Adipocyte (in vitro differentiated cells): ENCODE results near the gene AIMP1.

ENCODE experiments used
- DNase-seq: peaks from one replicate; pipeline ENCODE4 v3.0.0-alpha.2; 2015; ENCODE audit warnings: low read depth
- H3K27me3 ChIP-seq: replicated peaks from 2 replicates; pipeline ENCODE4 v1.7.0; 2013; ENCODE audit warnings: mild to moderate bottlenecking, low read length, moderate library complexity; ENCODE audit not compliant: control insufficient read depth, insufficient read depth
- H3K36me3 ChIP-seq: 2 replicates; pipeline ENCODE4 v1.7.0; 2013; ENCODE audit warnings: low read length, mild to moderate bottlenecking, moderate library complexity; ENCODE audit not compliant: control insufficient read depth, insufficient read depth, severe bottlenecking
- H3K4me1 ChIP-seq: 2 replicates; pipeline ENCODE4 v1.7.0; 2013; ENCODE audit warnings: mild to moderate bottlenecking, low read length, moderate library complexity; ENCODE audit not compliant: control insufficient read depth, insufficient read depth
- H3K4me3 ChIP-seq: 2 replicates; pipeline ENCODE4 v1.7.0; 2013; ENCODE audit warnings: mild to moderate bottlenecking, low read length, moderate library complexity
- H3K9ac ChIP-seq: 2 replicates; pipeline ENCODE4 v1.7.0; 2013; ENCODE audit warnings: mild to moderate bottlenecking, low read length, moderate library complexity
- H3K9me3 ChIP-seq: 2 replicates; pipeline ENCODE4 v1.7.0; 2013; ENCODE audit warnings: mild to moderate bottlenecking, low read length, moderate library complexity; ENCODE audit not compliant: control insufficient read depth

AIMP1 gene

DNA sequence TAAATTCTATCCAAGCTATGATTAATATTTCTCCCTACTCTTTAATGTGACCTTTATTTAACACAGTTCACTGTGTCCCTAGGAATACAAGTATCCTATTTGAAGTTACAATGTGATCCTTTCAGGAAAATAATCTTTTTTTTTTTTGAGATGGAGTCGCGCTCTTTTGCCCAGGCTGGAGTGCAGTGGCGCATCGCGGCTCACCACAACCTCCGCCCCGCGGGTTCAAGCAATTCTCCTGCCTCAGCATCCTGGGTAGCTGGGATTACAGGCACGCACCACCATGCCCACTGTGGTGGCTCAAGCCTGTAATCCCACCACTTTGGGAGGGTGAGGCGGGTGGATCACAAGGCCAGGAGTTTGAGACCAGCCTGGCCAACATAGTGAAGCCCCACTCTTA lies 22.3 kb upstream of the AIMP1 start:
- H3K27me3 ChIP-seq = no peaks in the 10 kb centered on the region
- peaks cover 39% of the 10 kb centered on the region for H3K36me3 ChIP-seq
- no peak overlapping the region for H3K9ac ChIP-seq
- no peak overlapping the region for H3K4me3 ChIP-seq
- H3K4me1 ChIP-seq = no peaks in the 10 kb centered on the region
- DNase-seq = no peak
- no peaks in the 10 kb centered on the region for H3K9me3 ChIP-seq

GRCh38 chr4:106297245-106298035 lies 18.9 kb upstream of the AIMP1 start:
- DNase-seq = no peak
- H3K9me3 ChIP-seq = no peaks in the 10 kb centered on the region
- no peak overlapping the region for H3K4me3 ChIP-seq
- H3K36me3 ChIP-seq = peaks cover 35% of the 10 kb centered on the region
- H3K27me3 ChIP-seq = no peaks in the 10 kb centered on the region
- no peak overlapping the region for H3K9ac ChIP-seq
- peaks cover 14% of the 10 kb centered on the region for H3K4me1 ChIP-seq

DNA sequence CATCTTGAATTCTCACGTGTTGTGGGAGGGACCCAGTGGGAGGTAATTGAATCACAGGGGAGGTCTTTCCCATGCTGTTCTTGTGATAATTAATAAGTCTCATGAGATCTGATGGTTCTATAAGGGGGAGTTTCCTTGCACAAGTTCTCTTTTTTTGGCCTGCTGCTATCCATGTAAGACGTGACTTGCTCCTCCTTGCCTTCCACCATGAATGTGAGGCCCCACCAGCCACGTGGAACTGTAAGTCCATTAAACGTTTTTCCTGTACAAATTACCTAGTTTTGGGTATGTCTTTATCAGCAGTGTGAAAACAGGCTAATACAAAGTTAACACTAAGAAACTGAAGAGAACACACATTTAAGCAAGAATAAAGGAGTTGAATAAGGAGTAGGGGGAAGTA lies 16.4 kb upstream of the AIMP1 start:
- peaks cover 17% of the 10 kb centered on the region for H3K36me3 ChIP-seq
- H3K9me3 ChIP-seq = no peaks in the 10 kb centered on the region
- no peak overlapping the region for H3K9ac ChIP-seq
- H3K4me1 ChIP-seq = peaks cover 15% of the 10 kb centered on the region
- no peak for DNase-seq
- H3K4me3 ChIP-seq = no peak overlapping the region
- H3K27me3 ChIP-seq = no peaks in the 10 kb centered on the region

DNA sequence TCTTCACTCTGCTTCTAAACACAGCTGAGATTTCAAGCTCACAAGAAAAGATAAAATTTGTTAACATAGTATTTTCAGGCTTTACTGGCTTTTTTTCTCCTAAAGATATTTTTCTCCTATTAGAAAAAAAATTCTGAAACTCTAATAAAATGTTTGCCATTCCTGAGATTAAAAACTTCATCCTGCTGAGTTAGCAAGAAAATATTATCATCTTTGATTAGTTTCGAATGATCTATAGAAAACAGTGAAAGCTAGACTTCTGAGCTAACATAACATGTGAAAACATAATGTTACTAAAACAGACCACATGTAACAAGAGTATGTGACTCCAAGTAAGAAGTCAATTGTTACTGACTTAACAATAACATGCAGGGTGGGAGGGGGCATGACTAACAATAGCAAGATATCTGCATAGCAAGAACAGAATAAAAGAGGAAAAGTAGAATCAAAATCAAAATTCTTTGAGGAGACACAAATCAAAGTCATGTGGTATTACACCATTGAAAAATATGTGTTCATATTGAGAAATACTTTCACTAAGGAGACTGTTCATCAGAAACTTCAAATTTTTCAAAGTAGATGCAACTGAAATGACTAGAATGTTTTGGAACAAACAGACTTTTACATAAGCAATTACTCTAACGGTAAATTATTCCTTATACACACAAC lies 14.8 kb upstream of the AIMP1 start:
- H3K36me3 ChIP-seq = peaks cover 19% of the 10 kb centered on the region
- H3K4me3 ChIP-seq = peak overlapping the region; percentile 58
- H3K9me3 ChIP-seq = no peaks in the 10 kb centered on the region
- H3K9ac ChIP-seq = peak overlapping the region; percentile 48
- peak; percentile 80 for DNase-seq
- H3K27me3 ChIP-seq = no peaks in the 10 kb centered on the region
- H3K4me1 ChIP-seq = peaks cover 15% of the 10 kb centered on the region

- no peaks in the 10 kb centered on the region for H3K27me3 ChIP-seq
- peaks cover 15% of the 10 kb centered on the region for H3K4me1 ChIP-seq
- peak overlapping the region; percentile 58 for H3K4me3 ChIP-seq
- peaks cover 23% of the 10 kb centered on the region for H3K36me3 ChIP-seq
- H3K9me3 ChIP-seq = no peaks in the 10 kb centered on the region
- DNase-seq = no peak
- peak overlapping the region; percentile 48 for H3K9ac ChIP-seq
These were observed 14.3 kb upstream of the AIMP1 start for GRCh38 chr4:106302062-106302438.

- peaks cover 15% of the 10 kb centered on the region for H3K4me1 ChIP-seq
- DNase-seq = no peak
- no peak overlapping the region for H3K9ac ChIP-seq
- H3K9me3 ChIP-seq = no peaks in the 10 kb centered on the region
- H3K4me3 ChIP-seq = no peak overlapping the region
- no peaks in the 10 kb centered on the region for H3K27me3 ChIP-seq
- H3K36me3 ChIP-seq = peaks cover 25% of the 10 kb centered on the region
These were observed 12.6 kb upstream of the AIMP1 start for GRCh38 chr4:106303548-106304281.

DNA sequence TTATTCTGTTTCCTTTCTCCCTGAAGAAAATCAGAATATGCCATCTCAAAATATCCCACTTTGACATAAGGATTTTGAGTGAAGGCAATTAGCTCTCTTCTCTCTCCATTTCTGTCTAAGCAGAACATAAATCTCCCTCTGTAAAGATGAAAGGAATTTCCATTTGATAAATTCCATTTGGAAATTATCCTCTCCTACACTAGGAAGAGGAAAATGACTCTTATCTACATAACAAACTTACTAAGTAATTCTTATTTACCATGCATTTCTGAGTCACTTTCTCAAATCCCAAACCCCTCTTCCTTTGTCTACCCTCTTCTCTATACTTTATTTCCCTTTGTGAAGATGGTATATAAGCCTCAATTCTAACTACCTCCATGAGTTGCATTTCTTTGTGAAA lies 11.7 kb upstream of the AIMP1 start:
- Histone ChIP-seq H3K4me1 (peaks cover 15% of the 10 kb centered on the region), H3K9ac (no peak overlapping the region), H3K4me3 (no peak overlapping the region), H3K27me3 (no peaks in the 10 kb centered on the region), H3K9me3 (no peaks in the 10 kb centered on the region), H3K36me3 (peaks cover 18% of the 10 kb centered on the region)
- no peak for DNase-seq

- Histone ChIP-seq H3K36me3 (peaks cover 10% of the 10 kb centered on the region), H3K4me3 (no peak overlapping the region), H3K4me1 (peaks cover 22% of the 10 kb centered on the region), H3K9me3 (no peaks in the 10 kb centered on the region), H3K27me3 (no peaks in the 10 kb centered on the region), H3K9ac (no peak overlapping the region)
- no peak for DNase-seq
These were observed 10.8 kb upstream of the AIMP1 start for GRCh38 chr4:106305435-106306055.

DNA sequence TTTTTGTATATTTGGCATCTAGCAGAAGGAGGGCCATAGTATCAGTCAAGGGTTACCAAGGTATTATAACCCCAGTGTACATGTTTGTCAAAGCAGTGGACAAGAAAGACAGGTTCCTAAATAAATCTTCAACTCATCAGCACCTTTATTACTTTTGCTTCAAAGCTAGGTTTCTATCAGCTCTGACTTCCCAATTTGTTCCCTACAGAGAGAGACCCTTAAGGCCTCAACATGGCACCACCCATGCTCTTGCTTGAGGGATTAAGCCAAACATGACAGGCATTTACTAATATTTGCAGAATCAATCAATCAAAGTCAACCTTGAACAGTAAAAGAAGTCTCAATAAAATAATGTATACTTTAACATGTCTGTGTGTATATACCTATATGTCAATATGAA lies 9.8 kb upstream of the AIMP1 start:
- H3K36me3 ChIP-seq = peaks cover 10% of the 10 kb centered on the region

DNA sequence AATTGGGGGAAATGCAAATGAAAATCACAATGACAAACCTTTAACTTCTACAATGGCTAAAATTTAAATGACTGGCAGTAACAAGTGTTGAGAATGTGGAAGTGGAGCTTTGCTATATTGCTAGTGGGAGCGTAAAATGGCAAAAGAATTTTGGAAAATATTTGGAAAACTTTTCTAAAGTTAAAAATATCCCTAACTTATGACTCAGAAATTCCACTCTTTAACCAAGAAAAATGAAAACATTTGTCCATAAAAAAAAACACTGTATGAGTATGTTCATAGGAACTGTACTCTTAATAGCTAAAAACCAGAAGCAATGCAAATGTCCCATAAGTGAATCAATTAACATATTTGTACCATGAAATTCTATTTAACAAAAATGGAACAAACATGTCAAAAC lies 4.0 kb upstream of the AIMP1 start:
- peak; percentile 89 for DNase-seq
- H3K9ac ChIP-seq = peak overlapping the region; percentile 48
- peaks cover 53% of the 10 kb centered on the region for H3K4me1 ChIP-seq
- peak overlapping the region; percentile 73 for H3K4me3 ChIP-seq
- no peaks in the 10 kb centered on the region for H3K27me3 ChIP-seq
- no peaks in the 10 kb centered on the region for H3K36me3 ChIP-seq
- no peaks in the 10 kb centered on the region for H3K9me3 ChIP-seq

More for the DNA sequence above, 9.8 kb upstream of the AIMP1 start:
- Histone ChIP-seq H3K9me3 (no peaks in the 10 kb centered on the region), H3K4me3 (no peak overlapping the region), H3K4me1 (peaks cover 27% of the 10 kb centered on the region), H3K27me3 (no peaks in the 10 kb centered on the region), H3K9ac (no peak overlapping the region)
- DNase-seq = no peak

DNA sequence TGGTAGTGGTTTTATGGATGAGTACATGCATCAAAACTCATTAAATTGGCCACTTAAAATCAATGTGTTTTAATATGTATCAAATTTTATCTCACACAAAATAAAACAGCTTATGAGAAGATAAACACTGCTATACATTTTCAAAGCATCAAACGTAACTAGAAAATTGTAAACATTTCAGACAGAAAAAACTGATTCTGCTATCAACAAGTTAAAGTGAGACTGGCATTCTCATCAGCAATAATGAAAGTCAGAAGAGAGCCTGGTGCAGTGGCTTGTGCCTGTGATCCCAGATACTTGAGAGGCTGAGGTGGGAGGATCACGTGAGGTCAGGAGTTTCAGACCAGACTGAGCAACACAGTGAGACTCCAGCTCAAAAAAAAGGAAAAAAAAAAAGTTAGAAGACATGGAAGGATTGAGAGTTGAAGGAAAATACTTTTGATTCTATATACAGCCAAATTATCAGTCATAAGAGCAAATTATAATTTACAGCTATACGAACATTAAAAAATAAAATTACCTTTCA lies 3.3 kb upstream of the AIMP1 start:
- Histone ChIP-seq H3K9me3 (no peaks in the 10 kb centered on the region), H3K4me1 (peaks cover 60% of the 10 kb centered on the region)
- DNase-seq = peak; percentile 9

More for the DNA sequence above, 3.3 kb upstream of the AIMP1 start:
- no peaks in the 10 kb centered on the region for H3K27me3 ChIP-seq
- peak overlapping the region; percentile 37 for H3K9ac ChIP-seq
- H3K4me3 ChIP-seq = peak overlapping the region; percentile 73
- no peaks in the 10 kb centered on the region for H3K36me3 ChIP-seq
